Common myeloid progenitor, CD34-positive (primary cell): ENCODE measurements around the gene TMEM63A. TPM values are rescaled to one million over a fixed set of nuclear protein-coding genes. Genes with fewer than 3 reads are reported as not detected.
"Not testable (repeated sequence)": the region's sequence is repeated elsewhere in the genome, so short reads cannot be mapped to it uniquely, and the experiment has no call there.

Experiments
- CTCF ChIA-PET: fragments of 350-600 bp; sonication (Branson Sonifier 250); formaldehyde crosslinking; loops from one replicate; lab custom pipeline; 2021; ENCODE audit warnings: antibody characterized with exemption; lab: Charles Lee
- POLR2A ChIA-PET: fragments of 350-600 bp; sonication (Branson Sonifier 250); formaldehyde crosslinking; loops from one replicate; lab custom pipeline; 2021; ENCODE audit warnings: antibody characterized with exemption; lab: Charles Lee
- DNase-seq, 3 donors: peaks; one replicate each; pipeline versions ENCODE4 v3.0.0 to v3.0.0-alpha.2; 2013
- H3K27ac ChIP-seq, 2 experiments: 1 replicate in 1 of 2; 2 replicates in 1 of 2; pipeline ENCODE4 v1.7.0; 2013; ENCODE audit warnings: inconsistent platforms in 2 of 2, low read length in 2 of 2, mild to moderate bottlenecking in 2 of 2, low read depth in 1 of 2, moderate library complexity in 1 of 2; ENCODE audit not compliant: severe bottlenecking in 2 of 2, insufficient read depth in 1 of 2, poor library complexity in 1 of 2
- H3K27me3 ChIP-seq, 5 experiments: replicated peaks in 2 of 5; 1 replicate in 3 of 5; 2 replicates in 2 of 5; pipeline versions ENCODE4 v1.6.1 to v1.7.0; 2013; ENCODE audit warnings: low read length in 4 of 5, mild to moderate bottlenecking in 2 of 5, moderate library complexity in 2 of 5, inconsistent platforms in 1 of 5; ENCODE audit not compliant: insufficient read depth in 5 of 5, control insufficient read depth in 4 of 5
- H3K36me3 ChIP-seq, 4 experiments: 1 replicate in 2 of 4; 2 replicates in 2 of 4; pipeline versions ENCODE4 v1.6.1 to v1.7.0; 2013; ENCODE audit warnings: low read length in 3 of 4, control low read depth in 1 of 4, mild to moderate bottlenecking in 1 of 4; ENCODE audit not compliant: control insufficient read depth in 4 of 4, insufficient read depth in 4 of 4
- H3K4me1 ChIP-seq, 4 experiments: 1 replicate in 3 of 4; 2 replicates in 1 of 4; pipeline versions ENCODE4 v1.6.1 to v1.7.1; 2013; ENCODE audit warnings: low read length in 3 of 4, mild to moderate bottlenecking in 3 of 4, control low read depth in 1 of 4, inconsistent platforms in 1 of 4, moderate library complexity in 1 of 4; ENCODE audit not compliant: control insufficient read depth in 4 of 4, insufficient read depth in 4 of 4; ENCODE audit errors: control extremely low read depth in 1 of 4
- H3K4me3 ChIP-seq, 7 experiments: 1 replicate in 4 of 7; 2 replicates in 3 of 7; pipeline versions ENCODE4 v1.5.1 to v1.7.0; 2013; ENCODE audit warnings: mild to moderate bottlenecking in 7 of 7, low read length in 6 of 7, moderate library complexity in 6 of 7, inconsistent platforms in 2 of 7, low read depth in 2 of 7, control low read depth in 1 of 7; ENCODE audit not compliant: insufficient read depth in 4 of 7, control insufficient read depth in 1 of 7; ENCODE audit errors: extremely low read depth in 1 of 7
- H3K9me3 ChIP-seq, 5 experiments: 1 replicate in 4 of 5; 2 replicates in 1 of 5; pipeline versions ENCODE4 v1.6.1 to v1.7.1; 2013; ENCODE audit warnings: low read length in 4 of 5, mild to moderate bottlenecking in 2 of 5, inconsistent platforms in 1 of 5, low read depth in 1 of 5, moderate library complexity in 1 of 5; ENCODE audit not compliant: control insufficient read depth in 4 of 5, insufficient read depth in 2 of 5; ENCODE audit errors: control extremely low read depth in 1 of 5
- WGBS: methylation state at CpG from one replicate; pipeline ENCODE4 v1.1.5; 2013; ENCODE audit not compliant: insufficient coverage; 5-methylcytosine and 5-hydroxymethylcytosine counted together
- polyA plus RNA-seq: library from polyadenylated mRNA; unstranded; fragments of 120-200 nt; gene quantifications from one replicate; pipeline ENCODE4 v1.2.1, GENCODE V29; 2013

The TMEM63A gene
- polyA plus RNA-seq: 67.0 TPM

GRCh38 chr1:225881959-225882693, at the start of gene TMEM63A:
Gene TMEM63A, minus strand, starts transcription at chr1:225882380. Its CDS starts 4,800 bp downstream, at chr1:225877580.
- Histone ChIP-seq H3K4me1 (peaks cover 7 to 50% (median 47%) of the 10 kb centered on the region in 4 experiments), H3K27me3 (peaks cover 0 to 2% (median 1%) of the 10 kb centered on the region in 5 experiments), H3K9me3 (no peaks in the 10 kb centered on the region), H3K27ac (peak within 1 kb of the TSS; percentile 74 to 91), H3K4me3 (peak within 1 kb of the TSS; percentile 85 to 98 (median 92)), H3K36me3 (peaks cover 0 to 12% (median 5%) of the 10 kb centered on the region in 4 experiments)
- WGBS: under 1% methylated on average over 56 of the region's 64 CpGs
- POLR2A ChIA-PET: interaction anchor here (0.6 to 1.8 kb wide), 3 partner anchors 16 to 105 kb away, joined by 3 to 4 read pairs (median 4); partner anchors contain the start of genes PYCR2 and SRP9
- peak; percentile 88 to 94 (median 93) for DNase-seq
- CTCF ChIA-PET: interaction anchor here (0.6 to 2.1 kb wide), 20 partner anchors 9 to 229 kb away, joined by 3 to 8 read pairs (median 4); partner anchors contain the start of genes LEFTY2 and SRP9

- H3K9me3 ChIP-seq: no peaks in the 10 kb centered on the region
- peak overlapping the region in 1 of 2 experiments; percentile 19 for H3K27ac ChIP-seq
- WGBS: 95% methylated on average over 4 of the region's 5 CpGs
- ChIA-PET POLR2A (no interaction called here), CTCF (interaction anchor here (1.0 to 1.6 kb wide), 8 partner anchors 9 to 482 kb away, joined by 3 to 5 read pairs (median 3); partner anchors contain the start of gene LEFTY2)
- peaks cover 0 to 20% (median 16%) of the 10 kb centered on the region in 4 experiments for H3K4me1 ChIP-seq
- no peaks in the 10 kb centered on the region for H3K36me3 ChIP-seq
- no peaks in the 10 kb centered on the region for H3K27me3 ChIP-seq
- H3K4me3 ChIP-seq: no peak overlapping the region
- no peak for DNase-seq
Observed at GRCh38 chr1:225931270-225932136, 49.3 kb upstream of the TMEM63A start.

- Histone ChIP-seq H3K4me1 (peaks cover 0 to 23% (median 18%) of the 10 kb centered on the region in 4 experiments), H3K27ac (no peak overlapping the region), H3K27me3 (no peaks in the 10 kb centered on the region), H3K9me3 (no peaks in the 10 kb centered on the region), H3K36me3 (no peaks in the 10 kb centered on the region), H3K4me3 (no peak overlapping the region)
- no peak for DNase-seq
- POLR2A ChIA-PET: interaction anchor here (0.9 kb wide), 1 partner anchor 17 kb away, joined by 5 read pairs; no protein-coding TSS in a partner anchor
- CTCF ChIA-PET: interaction anchor here (1.1 to 1.6 kb wide), 6 partner anchors 8 to 456 kb away, joined by 3 to 5 read pairs (median 3); partner anchors contain the start of gene LEFTY2
- 90% methylated on average over 2 of the region's 2 CpGs for WGBS
Observed at GRCh38 chr1:225930566-225930965, 48.4 kb upstream of the TMEM63A start.

GRCh38 chr1:225929462-225929861, 47.3 kb upstream of the TMEM63A start:
- no CpG with 5 or more reads among the region's 3 CpGs for WGBS
- H3K27me3 ChIP-seq, POLR2A ChIA-PET, H3K4me3 ChIP-seq, DNase-seq, H3K36me3 ChIP-seq, H3K9me3 ChIP-seq, H3K27ac ChIP-seq: not testable (repeated sequence)
- CTCF ChIA-PET: interaction anchor here (0.7 to 1.6 kb wide), 3 partner anchors 34 to 1414 kb away, joined by 3 to 4 read pairs (median 3); no protein-coding TSS in a partner anchor
- peaks cover 0 to 31% (median 25%) of the 10 kb centered on the region in 4 experiments for H3K4me1 ChIP-seq

GRCh38 chr1:225928186-225929175, 46.3 kb upstream of the TMEM63A start:
- CTCF ChIA-PET: interaction anchor here (0.7 to 1.1 kb wide), 4 partner anchors 9 to 1413 kb away, joined by 3 read pairs; no protein-coding TSS in a partner anchor
- no peak overlapping the region for H3K4me3 ChIP-seq
- peak; percentile 76 to 93 (median 85) for DNase-seq
- no peaks in the 10 kb centered on the region for H3K9me3 ChIP-seq
- H3K36me3 ChIP-seq: no peaks in the 10 kb centered on the region
- peak overlapping the region in 1 of 2 experiments; percentile 84 for H3K27ac ChIP-seq
- WGBS: 93% methylated on average over 11 of the region's 14 CpGs
- H3K27me3 ChIP-seq: no peaks in the 10 kb centered on the region
- POLR2A ChIA-PET: no interaction called here
- peaks cover 0 to 34% (median 28%) of the 10 kb centered on the region in 4 experiments for H3K4me1 ChIP-seq
